ENCODE results near the gene PLCG2.

GRCh38 chr16:81758376-81758775 is 20.7 kb upstream of the PLCG2 start:
- TF ChIP-seq EP300 (IDR thresholded peaks at IDR 0.05) (no peak), POLR2A (IDR thresholded peaks at IDR 0.05; ENCODE audit: low read length) (no peak), PHF8 (IDR thresholded peaks at IDR 0.05; ENCODE audit: borderline replicate concordance, low read depth) (no peak)
